ENCODE results near the gene TRIM43.
"Not testable (repeated sequence)": the region's sequence is repeated elsewhere in the genome, so short reads cannot be mapped to it uniquely, and the experiment has no call there.

Gene TRIM43

GRCh38 chr2:95591701-95592100 lies at the start of gene TRIM43:
TRIM43 (plus strand) TSS chr2:95592001; CDS start chr2:95594024, 2,023 bp downstream.
- not testable (repeated sequence) for DNase-seq

GRCh38 chr2:95551055-95551568 lies 40.7 kb upstream of the TRIM43 start:
- DNase-seq = no peak

- DNase-seq = no peak
These were observed 38.9 kb upstream of the TRIM43 start for GRCh38 chr2:95552911-95553310.

- DNase-seq = no peak
These were observed 22.6 kb upstream of the TRIM43 start for GRCh38 chr2:95569170-95569569.

- DNase-seq = no peak
These were observed 17.9 kb upstream of the TRIM43 start for GRCh38 chr2:95573866-95574265.

GRCh38 chr2:95574506-95574905 lies 17.3 kb upstream of the TRIM43 start:
- DNase-seq = no peak

- no peak for DNase-seq
These were observed 15.9 kb upstream of the TRIM43 start for GRCh38 chr2:95575857-95576256.

- DNase-seq = no peak
These were observed 13.3 kb upstream of the TRIM43 start for GRCh38 chr2:95578539-95578938.

GRCh38 chr2:95583545-95583944 lies 8.3 kb upstream of the TRIM43 start:
- not testable (repeated sequence) for DNase-seq

GRCh38 chr2:95584321-95584720 lies 7.5 kb upstream of the TRIM43 start:
- DNase-seq = not testable (repeated sequence)

GRCh38 chr2:95589777-95590536 lies 1.8 kb upstream of the TRIM43 start:
- not testable (repeated sequence) for DNase-seq

- not testable (repeated sequence) for DNase-seq
These were observed 1.2 kb downstream of the TRIM43 start for GRCh38 chr2:95592973-95593372.

GRCh38 chr2:95595012-95595411 lies 3.2 kb downstream of the TRIM43 start:
- DNase-seq = not testable (repeated sequence)

GRCh38 chr2:95601301-95601700 lies 9.5 kb downstream of the TRIM43 start:
- not testable (repeated sequence) for DNase-seq

GRCh38 chr2:95602146-95602545 lies 10.3 kb downstream of the TRIM43 start:
- not testable (repeated sequence) for DNase-seq

- DNase-seq = not testable (repeated sequence)
These were observed 16.6 kb downstream of the TRIM43 start for GRCh38 chr2:95608356-95608755.

- not testable (repeated sequence) for DNase-seq
These were observed 18.0 kb downstream of the TRIM43 start for GRCh38 chr2:95609764-95610163.

- DNase-seq = not testable (repeated sequence)
These were observed 21.2 kb downstream of the TRIM43 start for GRCh38 chr2:95613048-95613447.

GRCh38 chr2:95622728-95623127 lies 30.9 kb downstream of the TRIM43 start:
- not testable (repeated sequence) for DNase-seq

GRCh38 chr2:95630987-95631386 lies 39.2 kb downstream of the TRIM43 start:
- DNase-seq = not testable (repeated sequence)

- DNase-seq = not testable (repeated sequence)
These were observed 41.9 kb downstream of the TRIM43 start for GRCh38 chr2:95633626-95634259.

GRCh38 chr2:95640515-95641288 lies 48.9 kb downstream of the TRIM43 start:
- not testable (repeated sequence) for DNase-seq

- not testable (repeated sequence) for DNase-seq
These were observed 49.4 kb downstream of the TRIM43 start for GRCh38 chr2:95641289-95641575.
